Chondrocyte (in vitro differentiated cells): ENCODE data around the gene ST3GAL4. TPM values are rescaled to one million over a fixed set of nuclear protein-coding genes. Genes with fewer than 3 reads are reported as not detected.
A peak's percentile ranks its signal among the peaks of the same experiment; 100 is the strongest.
"Not testable (repeated sequence)": the region's sequence is repeated elsewhere in the genome, so short reads cannot be mapped to it uniquely, and the experiment has no call there.

Source experiments
- DNase-seq: peaks from one replicate; pipeline ENCODE4 v3.0.0; 2021; ENCODE audit warnings: mixed read lengths, low spot score
- H3K27ac Mint-ChIP-seq: one replicate; pipeline ENCODE4 v1.8.0; 2021; ENCODE audit warnings: mild to moderate bottlenecking, moderate library complexity, mixed read lengths; ENCODE audit not compliant: unreplicated experiment
- H3K27me3 Mint-ChIP-seq: 2 replicates; pipeline ENCODE4 v1.8.0; 2021; ENCODE audit warnings: low read depth, mixed read lengths
- H3K36me3 Mint-ChIP-seq: 2 replicates; pipeline ENCODE4 v1.8.0; 2021; ENCODE audit warnings: low read depth, mixed read lengths
- H3K4me1 Mint-ChIP-seq: 2 replicates; pipeline ENCODE4 v1.8.0; 2021; ENCODE audit warnings: low read depth, mild to moderate bottlenecking, mixed read lengths
- H3K4me3 Mint-ChIP-seq: one replicate; pipeline ENCODE4 v1.8.0; 2021; ENCODE audit warnings: mild to moderate bottlenecking, moderate library complexity, mixed read lengths; ENCODE audit not compliant: unreplicated experiment
- H3K9me3 Mint-ChIP-seq: 2 replicates; pipeline ENCODE4 v1.8.0; 2021; ENCODE audit warnings: low read depth, mixed read lengths
- CTCF ChIP-seq: fragments of 200-600 bp; sonication (generic); IDR thresholded peaks from 2 replicates; pipeline ENCODE4 v1.5.0; 2021; ENCODE audit warnings: antibody characterized with exemption, mild to moderate bottlenecking, moderate library complexity
- total RNA-seq: library from RNA; stranded (reverse); gene quantifications from 3 replicates; pipeline ENCODE4 v1.2.1, GENCODE V29; 2021

ST3GAL4 gene
- total RNA-seq, 1 donor from 2014 or later = 30.7 TPM

GRCh38 chr11:126362879-126363655 is 7.6 kb downstream of the ST3GAL4 start:
- Mint-ChIP-seq H3K27me3 (no peaks in the 10 kb centered on the region), H3K4me1 (peaks cover 61% of the 10 kb centered on the region), H3K36me3 (no peaks in the 10 kb centered on the region), H3K9me3 (no peaks in the 10 kb centered on the region), H3K4me3 (no peak overlapping the region), H3K27ac (no peak overlapping the region)
- DNase-seq = peak; percentile 51
- no peak for TF ChIP-seq CTCF

- Mint-ChIP-seq H3K4me1 (peaks cover 54% of the 10 kb centered on the region), H3K36me3 (no peaks in the 10 kb centered on the region), H3K27me3 (no peaks in the 10 kb centered on the region), H3K9me3 (no peaks in the 10 kb centered on the region), H3K4me3 (no peak overlapping the region), H3K27ac (peak overlapping the region; percentile 49)
- DNase-seq = peak; percentile 80
- TF ChIP-seq CTCF = no peak
Measured at GRCh38 chr11:126363706-126364248, 8.3 kb downstream of the ST3GAL4 start.

GRCh38 chr11:126364735-126365134 is 9.2 kb downstream of the ST3GAL4 start:
- not testable (repeated sequence) for H3K27me3 Mint-ChIP-seq, H3K4me3 Mint-ChIP-seq, H3K27ac Mint-ChIP-seq, H3K36me3 Mint-ChIP-seq, H3K9me3 Mint-ChIP-seq
- peak; percentile 8 for DNase-seq
- H3K4me1 Mint-ChIP-seq = peaks cover 47% of the 10 kb centered on the region

GRCh38 chr11:126365508-126365907 is 10.0 kb downstream of the ST3GAL4 start:
- H3K27ac Mint-ChIP-seq, H3K36me3 Mint-ChIP-seq, H3K4me3 Mint-ChIP-seq, H3K9me3 Mint-ChIP-seq, H3K27me3 Mint-ChIP-seq: not testable (repeated sequence)
- peaks cover 44% of the 10 kb centered on the region for H3K4me1 Mint-ChIP-seq
- peak; percentile 67 for DNase-seq

GRCh38 chr11:126366064-126366822 is 10.8 kb downstream of the ST3GAL4 start:
- H3K9me3 Mint-ChIP-seq = no peaks in the 10 kb centered on the region
- H3K27me3 Mint-ChIP-seq = no peaks in the 10 kb centered on the region

More at GRCh38 chr11:126366064-126366822, 10.8 kb downstream of the ST3GAL4 start:
- Mint-ChIP-seq H3K36me3 (no peaks in the 10 kb centered on the region), H3K4me3 (no peak overlapping the region), H3K4me1 (peaks cover 38% of the 10 kb centered on the region), H3K27ac (no peak overlapping the region)
- DNase-seq = peak; percentile 70
- no peak for TF ChIP-seq CTCF
